HepG2 (cell line): ENCODE results near the gene SHISA5. TPM values are rescaled to one million over a fixed set of nuclear protein-coding genes. Genes with fewer than 3 reads are reported as not detected.
A peak's percentile ranks its signal among the peaks of the same experiment; 100 is the strongest.

ENCODE experiments used
- ARNTL ChIP-seq: sonication (generic); formaldehyde crosslinking; IDR thresholded peaks from 2 replicates; pipeline ENCODE4 v1.4.0; 2020; ENCODE audit warnings: mild to moderate bottlenecking, missing genetic modification reagents
- HNF4A ChIP-seq: sonication (generic); formaldehyde crosslinking; IDR thresholded peaks from 2 replicates; pipeline ENCODE4 v1.4.0; 2020; ENCODE audit warnings: missing genetic modification reagents
- MXD4 ChIP-seq: IDR thresholded peaks from 2 replicates; pipeline ENCODE4 v1.6.1; 2016; ENCODE audit warnings: mild to moderate bottlenecking, missing biosample characterization, missing genetic modification reagents
- PREB ChIP-seq: sonication (generic); formaldehyde crosslinking; IDR thresholded peaks from 2 replicates; pipeline ENCODE4 v1.4.0; 2020; ENCODE audit warnings: missing genetic modification reagents
- SALL1 ChIP-seq: sonication (generic); formaldehyde crosslinking; IDR thresholded peaks from 2 replicates; pipeline ENCODE4 v1.8.0; 2022; ENCODE audit warnings: mild to moderate bottlenecking, missing genetic modification reagents
- SNAPC2 ChIP-seq: sonication (generic); formaldehyde crosslinking; IDR thresholded peaks from 2 replicates; pipeline ENCODE4 v1.8.1; 2022; ENCODE audit warnings: mild to moderate bottlenecking, missing genetic modification reagents
- SP2 ChIP-seq: sonication (generic); formaldehyde crosslinking; IDR thresholded peaks from 2 replicates; pipeline ENCODE4 v1.5.1; 2020; ENCODE audit warnings: mild to moderate bottlenecking, missing genetic modification reagents
- YY1 ChIP-seq: IDR thresholded peaks from 2 replicates; pipeline ENCODE4 v1.6.1; 2011; ENCODE audit warnings: low read length, low read depth, moderate library complexity, mild to moderate bottlenecking; ENCODE audit not compliant: insufficient read depth, insufficient replicate concordance
- ZFX ChIP-seq: sonication (generic); formaldehyde crosslinking; IDR thresholded peaks from 2 replicates; pipeline ENCODE4 v1.4.0; 2020; ENCODE audit warnings: mild to moderate bottlenecking, low read depth, missing genetic modification reagents, moderate library complexity
- ZNF232 ChIP-seq: sonication (generic); formaldehyde crosslinking; IDR thresholded peaks from 2 replicates; pipeline ENCODE4 v1.4.0; 2020; ENCODE audit warnings: missing genetic modification reagents, borderline replicate concordance
- ZNF549 ChIP-seq: sonication (generic); formaldehyde crosslinking; IDR thresholded peaks from 2 replicates; pipeline ENCODE4 v1.5.0; 2020; ENCODE audit warnings: missing genetic modification reagents
- ZNF607 ChIP-seq: sonication (generic); formaldehyde crosslinking; IDR thresholded peaks from 2 replicates; pipeline ENCODE4 v1.5.1; 2020; ENCODE audit warnings: missing genetic modification reagents, mild to moderate bottlenecking, borderline replicate concordance
- ZNF616 ChIP-seq: sonication (generic); formaldehyde crosslinking; IDR thresholded peaks from 2 replicates; pipeline ENCODE4 v1.5.0; 2020; ENCODE audit warnings: low read depth, mild to moderate bottlenecking, missing genetic modification reagents
- ZNF646 ChIP-seq: sonication (generic); formaldehyde crosslinking; IDR thresholded peaks from 2 replicates; pipeline ENCODE4 v1.9.0; 2021; ENCODE audit warnings: mild to moderate bottlenecking, missing genetic modification reagents
- ZNF660 ChIP-seq: sonication (generic); formaldehyde crosslinking; IDR thresholded peaks from 2 replicates; pipeline ENCODE4 v1.5.1; 2020; ENCODE audit warnings: mild to moderate bottlenecking, low read depth, missing genetic modification reagents, borderline replicate concordance
- ZNF781 ChIP-seq: sonication (generic); formaldehyde crosslinking; IDR thresholded peaks from 2 replicates; pipeline ENCODE4 v1.5.1; 2020; ENCODE audit warnings: borderline replicate concordance, mild to moderate bottlenecking, missing genetic modification reagents; ENCODE audit errors: not compliant biosample characterization
- ZSCAN5A ChIP-seq: sonication (generic); formaldehyde crosslinking; IDR thresholded peaks from 2 replicates; pipeline ENCODE4 v1.8.0; 2022; ENCODE audit warnings: mild to moderate bottlenecking, missing genetic modification reagents, borderline replicate concordance
- polyA plus RNA-seq, 8 experiments: library from polyadenylated mRNA; depleted of rRNA in 3 of 8; stranded (reverse) in 7 of 8; unstranded in 1 of 8; fragments of >200 nt; fragmentation: Illumina TruSeq in 4 of 8; extraction: Trizol in 4 of 8; gene quantifications; 2 replicates each; pipeline versions ENCODE4 v1.2.1 to v1.2.3, GENCODE V29; 2011 to 2016; ENCODE audit warnings: low read depth in 4 of 8, missing spikeins in 1 of 8, mixed read lengths in 1 of 8; ENCODE audit not compliant: insufficient read depth in 1 of 8
- total RNA-seq, 5 experiments: library from RNA; depleted of rRNA; stranded (reverse); fragments of >200 nt; fragmentation: Illumina TruSeq; extraction: Trizol; gene quantifications; 2 replicates each; pipeline ENCODE4 v1.2.3, GENCODE V29; 2016; ENCODE audit warnings: low read depth in 1 of 5

Gene SHISA5
- total and polyA plus RNA-seq, 2 of the 13 experiments (the other 11 are each of a cell fraction or from before 2014, with no cell fraction given): 75.8 to 91.4 TPM

GRCh38 chr3:48465531-48466378 is 38.2 kb downstream of the SHISA5 start (continued):
- no peak for TF ChIP-seq ZNF646
- no peak for TF ChIP-seq ZNF660 (CRISPR knock-in tag)
- TF ChIP-seq SP2 (CRISPR knock-in tag): 0 out of 2 replicates have a peak, but pooled peaks have one; percentile 20
- TF ChIP-seq YY1: no peak
- TF ChIP-seq ZFX: peak; percentile 77
- peak; percentile 42 for TF ChIP-seq ZNF781 (CRISPR knock-in tag)
- no peak for TF ChIP-seq ARNTL (CRISPR knock-in tag)
- TF ChIP-seq PREB (CRISPR knock-in tag): no peak
- no peak for TF ChIP-seq ZNF549
- TF ChIP-seq SALL1 (CRISPR knock-in tag): peak; percentile 59; the same call in 1 of the 2 replicates
- TF ChIP-seq SNAPC2 (CRISPR knock-in tag): 0 out of 2 replicates have a peak, but pooled peaks have one; percentile 53
- no peak for TF ChIP-seq ZNF616 (CRISPR knock-in tag)
- TF ChIP-seq MXD4: peak; percentile 49
- TF ChIP-seq ZNF607: no peak
- no peak for TF ChIP-seq ZNF232 (CRISPR knock-in tag)
- TF ChIP-seq HNF4A (CRISPR knock-in tag): no peak
- TF ChIP-seq ZSCAN5A (CRISPR knock-in tag): no peak
